Stomach (tissue), 4 donors: ENCODE data around the gene OR6Y1.

ENCODE experiments used
- EP300 ChIP-seq: sonication (generic); formaldehyde crosslinking; IDR thresholded peaks from one replicate; pipeline ENCODE4 v1.6.1; 2017; ENCODE audit warnings: antibody characterized with exemption
- POLR2A ChIP-seq, 4 donors: fragments of 450-650 bp; IDR thresholded peaks; one replicate each; pipeline ENCODE4 v1.6.1; 2016; ENCODE audit warnings: antibody characterized with exemption in 4 of 4, control low read depth in 2 of 4, mild to moderate bottlenecking in 1 of 4, moderate library complexity in 1 of 4
- TF ChIP-seq, protein P1 (sequence below), 7 experiments: fragments of 450-650 bp in 4 of 7; fragments of 200-600 bp in 3 of 7; sonication (generic) in 3 of 7; IDR thresholded peaks; one replicate each; pipeline ENCODE4 v1.5.1; 2016 to 2019; ENCODE audit warnings: antibody characterized with exemption in 7 of 7, control low read depth in 2 of 7, mild to moderate bottlenecking in 1 of 7

DNA sequence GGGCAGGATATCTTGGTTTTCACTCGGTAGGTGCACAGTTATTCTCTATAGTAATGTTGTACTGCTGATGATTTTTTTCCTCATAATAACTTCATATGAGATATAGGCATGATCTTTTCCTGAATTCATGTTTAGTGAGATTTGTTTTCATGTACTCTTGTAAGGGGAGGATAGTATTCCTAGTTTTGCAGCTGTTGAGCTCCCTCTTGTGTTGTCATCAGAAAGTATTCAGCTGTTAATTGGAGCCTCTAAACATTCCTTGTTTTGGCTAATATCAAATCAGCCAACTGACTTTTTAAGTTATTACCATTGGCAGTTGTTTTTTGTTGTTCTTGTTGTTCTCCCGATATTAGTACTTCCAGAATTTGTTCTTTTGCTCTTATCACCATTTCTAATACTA, 57.8 kb downstream of the OR6Y1 start:
- TF ChIP-seq EP300 (no peak), POLR2A (IDR thresholded peaks at IDR 0.05) (no peak)
- TF ChIP-seq, protein P1, sequence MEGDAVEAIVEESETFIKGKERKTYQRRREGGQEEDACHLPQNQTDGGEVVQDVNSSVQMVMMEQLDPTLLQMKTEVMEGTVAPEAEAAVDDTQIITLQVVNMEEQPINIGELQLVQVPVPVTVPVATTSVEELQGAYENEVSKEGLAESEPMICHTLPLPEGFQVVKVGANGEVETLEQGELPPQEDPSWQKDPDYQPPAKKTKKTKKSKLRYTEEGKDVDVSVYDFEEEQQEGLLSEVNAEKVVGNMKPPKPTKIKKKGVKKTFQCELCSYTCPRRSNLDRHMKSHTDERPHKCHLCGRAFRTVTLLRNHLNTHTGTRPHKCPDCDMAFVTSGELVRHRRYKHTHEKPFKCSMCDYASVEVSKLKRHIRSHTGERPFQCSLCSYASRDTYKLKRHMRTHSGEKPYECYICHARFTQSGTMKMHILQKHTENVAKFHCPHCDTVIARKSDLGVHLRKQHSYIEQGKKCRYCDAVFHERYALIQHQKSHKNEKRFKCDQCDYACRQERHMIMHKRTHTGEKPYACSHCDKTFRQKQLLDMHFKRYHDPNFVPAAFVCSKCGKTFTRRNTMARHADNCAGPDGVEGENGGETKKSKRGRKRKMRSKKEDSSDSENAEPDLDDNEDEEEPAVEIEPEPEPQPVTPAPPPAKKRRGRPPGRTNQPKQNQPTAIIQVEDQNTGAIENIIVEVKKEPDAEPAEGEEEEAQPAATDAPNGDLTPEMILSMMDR (IDR thresholded peaks at IDR 0.05), result no peak
